H9 (cell line): Measurements from ENCODE around the gene MTERF4. TPM values are rescaled to one million over a fixed set of nuclear protein-coding genes. Genes with fewer than 3 reads are reported as not detected.

Experiments
- DNase-seq: peaks from one replicate; pipeline ENCODE4 v3.0.0-alpha.2; 2017
- H2AFZ ChIP-seq: one replicate; pipeline ENCODE4 v1.6.1; 2013; ENCODE audit warnings: mild to moderate bottlenecking, low read length, control low read depth, moderate library complexity
- H2AK5ac ChIP-seq: 2 replicates; pipeline ENCODE4 v1.6.1; 2013; ENCODE audit warnings: low read length, control low read depth, mixed read lengths; ENCODE audit not compliant: insufficient read length
- H2BK120ac ChIP-seq: one replicate; pipeline ENCODE4 v1.6.1; 2013; ENCODE audit warnings: low read depth, mild to moderate bottlenecking, low read length, control low read depth, inconsistent platforms; ENCODE audit not compliant: poor library complexity, severe bottlenecking
- H2BK12ac ChIP-seq: 2 replicates; pipeline ENCODE4 v1.6.1; 2013; ENCODE audit warnings: low read length, control low read depth, mixed read lengths, low read depth; ENCODE audit not compliant: insufficient read length
- H2BK15ac ChIP-seq: 2 replicates; pipeline ENCODE4 v1.6.1; 2013; ENCODE audit warnings: low read depth, low read length, control low read depth
- H2BK20ac ChIP-seq: one replicate; pipeline ENCODE4 v1.6.1; 2013; ENCODE audit warnings: low read depth, mild to moderate bottlenecking, low read length, control low read depth, inconsistent platforms; ENCODE audit not compliant: poor library complexity, severe bottlenecking
- H2BK5ac ChIP-seq: 2 replicates; pipeline ENCODE4 v1.6.1; 2013; ENCODE audit warnings: low read length, control low read depth, mixed read lengths; ENCODE audit not compliant: insufficient read length
- H3K14ac ChIP-seq: 2 replicates; pipeline ENCODE4 v1.6.1; 2013; ENCODE audit warnings: low read length, control low read depth; ENCODE audit not compliant: insufficient read depth
- H3K18ac ChIP-seq: 2 replicates; pipeline ENCODE4 v1.6.1; 2013; ENCODE audit warnings: low read depth, mild to moderate bottlenecking, mixed read lengths, low read length, control low read depth; ENCODE audit not compliant: insufficient read length
- H3K23ac ChIP-seq: 2 replicates; pipeline ENCODE4 v1.6.1; 2013; ENCODE audit warnings: low read length, control low read depth, mixed read lengths, low read depth; ENCODE audit not compliant: insufficient read length
- H3K23me2 ChIP-seq: 2 replicates; pipeline ENCODE4 v1.6.1; 2013; ENCODE audit warnings: low read depth, mild to moderate bottlenecking, mixed read lengths, low read length, control low read depth; ENCODE audit not compliant: insufficient read length, poor library complexity, severe bottlenecking
- H3K27ac ChIP-seq: 2 replicates; pipeline ENCODE4 v1.5.1; 2013; ENCODE audit warnings: low read length, control low read depth, mixed read lengths, low read depth; ENCODE audit not compliant: insufficient read length
- H3K27me3 ChIP-seq: 2 replicates; pipeline ENCODE4 v1.6.1; 2013; ENCODE audit warnings: low read length, control low read depth, inconsistent platforms; ENCODE audit not compliant: insufficient read depth
- H3K4ac ChIP-seq: 2 replicates; pipeline ENCODE4 v1.6.1; 2013; ENCODE audit warnings: low read depth, mild to moderate bottlenecking, control low read depth, inconsistent platforms, low read length, moderate library complexity
- H3K4me1 ChIP-seq: 2 replicates; pipeline ENCODE4 v1.6.1; 2013; ENCODE audit warnings: low read length, control low read depth, inconsistent platforms; ENCODE audit not compliant: insufficient read depth
- H3K4me2 ChIP-seq: 2 replicates; pipeline ENCODE4 v1.6.1; 2013; ENCODE audit warnings: low read length, control low read depth, mixed read lengths; ENCODE audit not compliant: insufficient read length, insufficient read depth
- H3K56ac ChIP-seq: 2 replicates; pipeline ENCODE4 v1.6.1; 2013; ENCODE audit warnings: low read depth, mild to moderate bottlenecking, mixed read lengths, low read length, control low read depth; ENCODE audit not compliant: insufficient read length
- H3K79me1 ChIP-seq: 2 replicates; pipeline ENCODE4 v1.6.1; 2013; ENCODE audit warnings: low read depth, mild to moderate bottlenecking, moderate library complexity, low read length, control low read depth, inconsistent platforms; ENCODE audit not compliant: insufficient read depth, poor library complexity, severe bottlenecking
- H3K79me2 ChIP-seq: 2 replicates; pipeline ENCODE4 v1.6.1; 2013; ENCODE audit warnings: low read length, control low read depth, inconsistent platforms; ENCODE audit not compliant: insufficient read depth
- H3K9ac ChIP-seq: 2 replicates; pipeline ENCODE4 v1.6.1; 2013; ENCODE audit warnings: low read length, control low read depth, mixed read lengths; ENCODE audit not compliant: insufficient read length; ENCODE audit errors: extremely low read depth
- H3K9me3 ChIP-seq: one replicate; pipeline ENCODE4 v1.6.1; 2013; ENCODE audit warnings: low read depth, low read length, inconsistent platforms; ENCODE audit not compliant: control insufficient read depth
- H3T11ph ChIP-seq: one replicate; pipeline ENCODE4 v1.6.1; 2013; ENCODE audit warnings: mild to moderate bottlenecking, low read length, control low read depth, inconsistent platforms
- H4K20me1 ChIP-seq: one replicate; pipeline ENCODE4 v1.6.1; 2013; ENCODE audit not compliant: control insufficient read depth, insufficient read length, insufficient read depth
- H4K5ac ChIP-seq: 2 replicates; pipeline ENCODE4 v1.6.1; 2013; ENCODE audit warnings: low read depth, mild to moderate bottlenecking, mixed read lengths, low read length, control low read depth; ENCODE audit not compliant: insufficient read length
- H4K8ac ChIP-seq: replicated peaks from 2 replicates; pipeline ENCODE4 v1.6.1; 2013; ENCODE audit warnings: low read length, control low read depth, mixed read lengths, low read depth; ENCODE audit not compliant: insufficient read length
- H4K91ac ChIP-seq: 2 replicates; pipeline ENCODE4 v1.6.1; 2013; ENCODE audit warnings: low read depth, mild to moderate bottlenecking, moderate library complexity, mixed read lengths, low read length, control low read depth; ENCODE audit not compliant: insufficient read length
- H3K27ac Mint-ChIP-seq, 3 experiments: 2 replicates in 2 of 3; 3 replicates in 1 of 3; pipeline ENCODE4 v1.8.0; 2020 to 2021; ENCODE audit warnings: mixed read lengths in 3 of 3, mild to moderate bottlenecking in 1 of 3, moderate library complexity in 1 of 3
- H3K27me3 Mint-ChIP-seq: 2 replicates; pipeline ENCODE4 v1.8.0; 2021; ENCODE audit warnings: low read depth, mild to moderate bottlenecking, moderate library complexity, mixed read lengths
- H3K36me3 Mint-ChIP-seq, 3 experiments: 2 replicates in 2 of 3; 3 replicates in 1 of 3; pipeline ENCODE4 v1.8.0; 2020 to 2021; ENCODE audit warnings: low read depth in 3 of 3, mixed read lengths in 3 of 3; ENCODE audit not compliant: insufficient read depth in 1 of 3
- H3K4me1 Mint-ChIP-seq, 2 experiments: 2 replicates each; pipeline ENCODE4 v1.8.0; 2020; ENCODE audit warnings: mixed read lengths in 2 of 2
- H3K4me3 Mint-ChIP-seq, 2 experiments: 2 replicates in 1 of 2; 3 replicates in 1 of 2; pipeline ENCODE4 v1.8.0; 2020 to 2021; ENCODE audit warnings: mild to moderate bottlenecking in 2 of 2, mixed read lengths in 2 of 2, moderate library complexity in 1 of 2
- H3K9me3 Mint-ChIP-seq, 2 experiments: 2 replicates in 1 of 2; 3 replicates in 1 of 2; pipeline ENCODE4 v1.8.0; 2020; ENCODE audit warnings: mild to moderate bottlenecking in 2 of 2, mixed read lengths in 2 of 2, moderate library complexity in 1 of 2
- CTCF ChIP-seq: fragments of 200-600 bp; sonication (generic); conservative IDR thresholded peaks from 3 replicates; pipeline ENCODE4 v1.8.0; 2021; ENCODE audit warnings: antibody characterized with exemption, mild to moderate bottlenecking
- WGBS: extraction: QIAGEN DNeasy Blood & Tissue Kit; methylation state at CpG from one replicate; pipeline ENCODE4 v1.1.7; 2013; ENCODE audit warnings: missing lambda C conversion rate, low lambda C conversion rate, mixed read lengths; ENCODE audit not compliant: insufficient read length; ENCODE audit errors: extremely low coverage; 5-methylcytosine and 5-hydroxymethylcytosine counted together
- total RNA-seq: library from RNA; stranded (reverse); gene quantifications from 2 replicates; pipeline ENCODE4 v1.2.1, GENCODE V29; 2021

Gene MTERF4
- total RNA-seq, 1 experiment from 2014 or later = 35.0 TPM

GRCh38 chr2:241135737-241136136 is 33.6 kb upstream of the MTERF4 start:
- no peaks in the 10 kb centered on the region for H3K23me2 ChIP-seq
- no peak overlapping the region for H2BK5ac ChIP-seq
- H3K36me3 Mint-ChIP-seq = peaks cover 29 to 71% (median 57%) of the 10 kb centered on the region in 3 experiments
- no peaks in the 10 kb centered on the region for H3K27me3 ChIP-seq
- no peaks in the 10 kb centered on the region for H3K4me1 Mint-ChIP-seq
- H3K79me2 ChIP-seq = no peaks in the 10 kb centered on the region
- no peaks in the 10 kb centered on the region for H3K27me3 Mint-ChIP-seq
- no peak for DNase-seq
- no peak overlapping the region for H2BK15ac ChIP-seq
- no peak overlapping the region for H3K18ac ChIP-seq
- H3T11ph ChIP-seq = no peak overlapping the region
- no peak for TF ChIP-seq CTCF
- no peaks in the 10 kb centered on the region for H3K79me1 ChIP-seq
- no peak overlapping the region for H3K4ac ChIP-seq
- H4K5ac ChIP-seq = no peak overlapping the region
- H2BK12ac ChIP-seq = no peak overlapping the region
- no peak overlapping the region for H3K27ac Mint-ChIP-seq
- H2BK20ac ChIP-seq = no peak overlapping the region
- H3K4me1 ChIP-seq = no peaks in the 10 kb centered on the region
- no CpG with 5 or more reads among the region's 9 CpGs for WGBS
- no peak overlapping the region for H3K14ac ChIP-seq
- no peak overlapping the region for H3K4me3 Mint-ChIP-seq
- H2AFZ ChIP-seq = no peak overlapping the region
- no peak overlapping the region for H3K23ac ChIP-seq
- no peak overlapping the region for H3K4me2 ChIP-seq
- no peak overlapping the region for H3K56ac ChIP-seq
- no peak overlapping the region for H4K8ac ChIP-seq
- no peak overlapping the region for H3K27ac ChIP-seq
- H4K91ac ChIP-seq = no peak overlapping the region
- no peaks in the 10 kb centered on the region for H4K20me1 ChIP-seq
- H3K9ac ChIP-seq = no peak overlapping the region
- H2AK5ac ChIP-seq = no peak overlapping the region
- H2BK120ac ChIP-seq = no peak overlapping the region
- H3K9me3 Mint-ChIP-seq = no peaks in the 10 kb centered on the region
- H3K9me3 ChIP-seq = no peaks in the 10 kb centered on the region
